SK-N-SH (cell line): ENCODE data around the gene ZNF426.

Experiments used
- CTCF ChIP-seq: fragments of 200-600 bp; sonication (generic); IDR thresholded peaks from 2 replicates; pipeline ENCODE4 v1.6.1; 2017; ENCODE audit warnings: antibody characterized with exemption, mild to moderate bottlenecking, moderate library complexity
- EP300 ChIP-seq, 2 experiments: IDR thresholded peaks; 2 replicates each; pipeline versions ENCODE4 v1.4.0 to v1.6.1; 2012; ENCODE audit warnings: borderline replicate concordance in 1 of 2, low read depth in 1 of 2, low read length in 1 of 2
- EZH2phosphoT487 ChIP-seq: fragments of 200-600 bp; sonication (generic); IDR thresholded peaks from 2 replicates; pipeline ENCODE4 v1.6.1; 2017; ENCODE audit warnings: low read depth, mixed run types, mild to moderate bottlenecking, antibody characterized with exemption, moderate library complexity, borderline replicate concordance
- FOXJ3 ChIP-seq: sonication (generic); formaldehyde crosslinking; IDR thresholded peaks from 2 replicates; pipeline ENCODE4 v1.5.1; 2020; ENCODE audit warnings: mild to moderate bottlenecking, missing genetic modification reagents
- MEF2A ChIP-seq: IDR thresholded peaks from 2 replicates; pipeline ENCODE4 v1.4.0; 2012; ENCODE audit warnings: low read depth, borderline replicate concordance
- RAD21 ChIP-seq: IDR thresholded peaks from 2 replicates; pipeline ENCODE4 v1.6.1; 2012; ENCODE audit warnings: mild to moderate bottlenecking, low read length
- REST ChIP-seq: IDR thresholded peaks from 2 replicates; pipeline ENCODE4 v1.6.1; 2012; ENCODE audit warnings: mild to moderate bottlenecking, low read depth, low read length, moderate library complexity

GRCh38 chr19:9494096-9494495 lies 44.3 kb downstream of the ZNF426 start:
- TF ChIP-seq FOXJ3 (CRISPR knock-in tag) = no peak
- no peak for TF ChIP-seq EZH2phosphoT487
- no peak for TF ChIP-seq CTCF
- no peak for TF ChIP-seq RAD21
- no peak for TF ChIP-seq EP300 (IDR thresholded peaks at IDR 0.05; ENCODE audit: borderline replicate concordance in 1 of 2, low read depth in 1 of 2, low read length in 1 of 2)
- TF ChIP-seq MEF2A = no peak
- TF ChIP-seq REST = no peak
